Upper lobe of left lung (tissue), 4 donors: ENCODE measurements around the gene CCNH.

Experiments used
- EP300 ChIP-seq, 4 donors: sonication (generic); formaldehyde crosslinking; IDR thresholded peaks; one replicate each; pipeline ENCODE4 v1.5.1; 2017; ENCODE audit warnings: antibody characterized with exemption in 4 of 4, control low read depth in 2 of 4
- POLR2A ChIP-seq, 4 donors: fragments of 450-650 bp; IDR thresholded peaks; one replicate each; pipeline ENCODE4 v1.5.1; 2016 to 2017; ENCODE audit warnings: antibody characterized with exemption in 4 of 4, mild to moderate bottlenecking in 2 of 4
- POLR2AphosphoS5 ChIP-seq, 2 donors: sonication (generic); formaldehyde crosslinking; IDR thresholded peaks; one replicate each; pipeline ENCODE4 v1.5.1; 2017; ENCODE audit warnings: antibody characterized with exemption in 2 of 2
- TF ChIP-seq, protein P1 (sequence below), 6 experiments: fragments of 450-650 bp in 4 of 6; fragments of 200-600 bp in 2 of 6; sonication (generic) in 2 of 6; IDR thresholded peaks; one replicate each; pipeline ENCODE4 v1.5.1; 2016 to 2019; ENCODE audit warnings: antibody characterized with exemption in 6 of 6

DNA sequence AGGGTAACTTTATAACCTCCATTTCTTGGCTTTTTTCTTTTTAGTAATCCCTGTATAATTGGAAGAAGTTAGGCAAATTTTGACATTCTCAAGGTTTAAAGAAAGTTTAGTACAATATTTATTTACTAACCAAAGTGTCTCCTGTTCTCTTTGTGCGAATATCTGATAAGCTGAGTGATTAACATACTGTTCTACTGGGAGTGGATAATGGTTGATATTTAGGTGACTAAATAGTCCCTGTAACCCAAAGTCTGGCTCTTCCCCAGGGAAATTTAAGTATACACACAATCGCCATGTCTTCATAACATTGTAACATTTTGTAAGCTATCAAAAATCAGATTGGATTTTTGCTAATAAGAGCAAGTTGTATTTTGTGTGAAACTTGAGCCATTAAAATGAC, 40.0 kb downstream of the CCNH start:
- TF ChIP-seq, protein P1, sequence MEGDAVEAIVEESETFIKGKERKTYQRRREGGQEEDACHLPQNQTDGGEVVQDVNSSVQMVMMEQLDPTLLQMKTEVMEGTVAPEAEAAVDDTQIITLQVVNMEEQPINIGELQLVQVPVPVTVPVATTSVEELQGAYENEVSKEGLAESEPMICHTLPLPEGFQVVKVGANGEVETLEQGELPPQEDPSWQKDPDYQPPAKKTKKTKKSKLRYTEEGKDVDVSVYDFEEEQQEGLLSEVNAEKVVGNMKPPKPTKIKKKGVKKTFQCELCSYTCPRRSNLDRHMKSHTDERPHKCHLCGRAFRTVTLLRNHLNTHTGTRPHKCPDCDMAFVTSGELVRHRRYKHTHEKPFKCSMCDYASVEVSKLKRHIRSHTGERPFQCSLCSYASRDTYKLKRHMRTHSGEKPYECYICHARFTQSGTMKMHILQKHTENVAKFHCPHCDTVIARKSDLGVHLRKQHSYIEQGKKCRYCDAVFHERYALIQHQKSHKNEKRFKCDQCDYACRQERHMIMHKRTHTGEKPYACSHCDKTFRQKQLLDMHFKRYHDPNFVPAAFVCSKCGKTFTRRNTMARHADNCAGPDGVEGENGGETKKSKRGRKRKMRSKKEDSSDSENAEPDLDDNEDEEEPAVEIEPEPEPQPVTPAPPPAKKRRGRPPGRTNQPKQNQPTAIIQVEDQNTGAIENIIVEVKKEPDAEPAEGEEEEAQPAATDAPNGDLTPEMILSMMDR (IDR thresholded peaks at IDR 0.05): no peak
- TF ChIP-seq POLR2AphosphoS5 (IDR thresholded peaks at IDR 0.05): no peak
- no peak for TF ChIP-seq POLR2A (IDR thresholded peaks at IDR 0.05)
- no peak for TF ChIP-seq EP300 (IDR thresholded peaks at IDR 0.05)
